ENCODE measurements around the gene SLC30A5. TPM values are rescaled to one million over a fixed set of nuclear protein-coding genes. Genes with fewer than 3 reads are reported as not detected.
"Not testable (repeated sequence)": the region's sequence is repeated elsewhere in the genome, so short reads cannot be mapped to it uniquely, and the experiment has no call there.

SLC30A5 gene
- total RNA-seq, 1 donor from 2014 or later, result 17.9 TPM

- no peak for DNase-seq
- no peaks in the 10 kb centered on the region for H3K9me3 Mint-ChIP-seq (ENCODE audit: unreplicated experiment)
- no peak overlapping the region for H3K27ac Mint-ChIP-seq (ENCODE audit: unreplicated experiment)
- no peaks in the 10 kb centered on the region for H3K36me3 Mint-ChIP-seq (ENCODE audit: unreplicated experiment)
- H3K27me3 Mint-ChIP-seq (ENCODE audit: unreplicated experiment), result no peaks in the 10 kb centered on the region
- H3K4me3 Mint-ChIP-seq (ENCODE audit: unreplicated experiment), result no peak overlapping the region
- no peak for TF ChIP-seq CTCF (IDR thresholded peaks at IDR 0.05; ENCODE audit: partially characterized antibody, unreplicated experiment)
- H3K4me1 Mint-ChIP-seq (ENCODE audit: low read depth, unreplicated experiment), result no peaks in the 10 kb centered on the region
These were observed 9.7 kb downstream of the SLC30A5 start for GRCh38 chr5:69103521-69103920.

- TF ChIP-seq CTCF (IDR thresholded peaks at IDR 0.05; ENCODE audit: partially characterized antibody, unreplicated experiment), result no peak
- no peak overlapping the region for H3K4me3 Mint-ChIP-seq (ENCODE audit: unreplicated experiment)
- no peaks in the 10 kb centered on the region for H3K27me3 Mint-ChIP-seq (ENCODE audit: unreplicated experiment)
These were observed 12.4 kb downstream of the SLC30A5 start for GRCh38 chr5:69105996-69106906.

GRCh38 chr5:69108367-69108766 is 14.6 kb downstream of the SLC30A5 start:
- H3K9me3 Mint-ChIP-seq (ENCODE audit: unreplicated experiment); DNase-seq; H3K27me3 Mint-ChIP-seq (ENCODE audit: unreplicated experiment); H3K27ac Mint-ChIP-seq (ENCODE audit: unreplicated experiment); H3K4me1 Mint-ChIP-seq (ENCODE audit: low read depth, unreplicated experiment); H3K4me3 Mint-ChIP-seq (ENCODE audit: unreplicated experiment): not testable (repeated sequence)
- peaks cover 15% of the 10 kb centered on the region for H3K36me3 Mint-ChIP-seq (ENCODE audit: unreplicated experiment)

More at GRCh38 chr5:69105996-69106906, 12.4 kb downstream of the SLC30A5 start:
- Mint-ChIP-seq H3K4me1 (ENCODE audit: low read depth, unreplicated experiment) (no peaks in the 10 kb centered on the region), H3K9me3 (ENCODE audit: unreplicated experiment) (no peaks in the 10 kb centered on the region), H3K36me3 (ENCODE audit: unreplicated experiment) (peaks cover 15% of the 10 kb centered on the region), H3K27ac (ENCODE audit: unreplicated experiment) (no peak overlapping the region)
- no peak for DNase-seq

GRCh38 chr5:69113851-69114250 is 20.0 kb downstream of the SLC30A5 start:
- Mint-ChIP-seq H3K27me3 (ENCODE audit: unreplicated experiment) (no peaks in the 10 kb centered on the region), H3K9me3 (ENCODE audit: unreplicated experiment) (no peaks in the 10 kb centered on the region), H3K4me3 (ENCODE audit: unreplicated experiment) (no peak overlapping the region), H3K36me3 (ENCODE audit: unreplicated experiment) (peaks cover 15% of the 10 kb centered on the region), H3K27ac (ENCODE audit: unreplicated experiment) (no peak overlapping the region), H3K4me1 (ENCODE audit: low read depth, unreplicated experiment) (no peaks in the 10 kb centered on the region)
- no peak for TF ChIP-seq CTCF (IDR thresholded peaks at IDR 0.05; ENCODE audit: partially characterized antibody, unreplicated experiment)
- no peak for DNase-seq

GRCh38 chr5:69115526-69115925 is 21.7 kb downstream of the SLC30A5 start:
- peaks cover under 1% of the 10 kb centered on the region for H3K36me3 Mint-ChIP-seq (ENCODE audit: unreplicated experiment)
- no peaks in the 10 kb centered on the region for H3K4me1 Mint-ChIP-seq (ENCODE audit: low read depth, unreplicated experiment)
- no peak overlapping the region for H3K4me3 Mint-ChIP-seq (ENCODE audit: unreplicated experiment)
- H3K27me3 Mint-ChIP-seq (ENCODE audit: unreplicated experiment), result no peaks in the 10 kb centered on the region
- no peaks in the 10 kb centered on the region for H3K9me3 Mint-ChIP-seq (ENCODE audit: unreplicated experiment)
- TF ChIP-seq CTCF (IDR thresholded peaks at IDR 0.05; ENCODE audit: partially characterized antibody, unreplicated experiment), result no peak
- DNase-seq, result no peak
- H3K27ac Mint-ChIP-seq (ENCODE audit: unreplicated experiment), result no peak overlapping the region

Measured in glutamatergic neuron (in vitro differentiated cells).